ENCODE measurements around the gene CLIP4. TPM values are rescaled to one million over a fixed set of nuclear protein-coding genes. Genes with fewer than 3 reads are reported as not detected.

Gene CLIP4
- total and polyA plus RNA-seq, 2 of the 13 experiments (the other 11 are each of a cell fraction or from before 2014, with no cell fraction given), result 0.46 to 0.49 TPM

DNA sequence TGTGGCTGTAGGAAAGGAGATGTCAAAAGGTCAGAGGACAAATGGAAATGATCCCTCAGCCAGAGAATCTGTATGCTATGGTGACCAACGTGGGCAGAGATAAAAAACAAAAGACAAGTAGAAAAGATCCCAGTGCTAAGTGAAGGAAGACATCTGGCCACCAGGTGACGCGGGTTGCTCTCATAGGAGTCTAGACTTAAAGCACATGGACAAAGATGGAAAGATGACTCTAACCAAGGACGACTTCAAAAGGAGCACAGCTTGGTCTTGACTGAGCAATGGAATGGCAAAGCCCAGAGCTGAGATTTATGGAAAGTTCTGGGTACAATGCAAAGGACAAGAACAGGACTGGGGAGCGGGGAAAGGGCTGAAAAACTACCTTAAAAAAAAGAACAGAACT, 96.8 kb downstream of the CLIP4 start:
- POLR2A ChIA-PET, result no interaction called here
- no peak overlapping the region for H3K4me2 ChIP-seq (ENCODE audit: low read depth, low read length)
- no peak overlapping the region for H3K27ac ChIP-seq (ENCODE audit: extremely low read length, insufficient read depth, low read length)
- intact Hi-C loops (cut with micrococcal nuclease; ENCODE audit: unreplicated experiment), result loop anchor here (5.0 kb wide), 1 partner anchor 860 kb away; no protein-coding TSS in a partner anchor
- BruUV-seq (replicated peaks), result no TSS peak
- DNase-seq (ENCODE audit: low spot score) (peak; percentile 39), FAIRE-seq (peak; percentile 69), ATAC-seq (peak; percentile 71)
- TF ChIP-seq ZNF263 (CRISPR knock-in tag; IDR thresholded peaks at IDR 0.05), result no peak
- no peak for TF ChIP-seq ZNF720 (CRISPR knock-in tag; IDR thresholded peaks at IDR 0.05)
- TF ChIP-seq ZNF83 (CRISPR knock-in tag; IDR thresholded peaks at IDR 0.05; ENCODE audit: borderline replicate concordance), result no peak
- no peak for TF ChIP-seq ZNF879 (CRISPR knock-in tag; IDR thresholded peaks at IDR 0.05)
- no peak for TF ChIP-seq ZNF766 (CRISPR knock-in tag; IDR thresholded peaks at IDR 0.05; ENCODE audit: borderline replicate concordance)
- TF ChIP-seq, protein P1, sequence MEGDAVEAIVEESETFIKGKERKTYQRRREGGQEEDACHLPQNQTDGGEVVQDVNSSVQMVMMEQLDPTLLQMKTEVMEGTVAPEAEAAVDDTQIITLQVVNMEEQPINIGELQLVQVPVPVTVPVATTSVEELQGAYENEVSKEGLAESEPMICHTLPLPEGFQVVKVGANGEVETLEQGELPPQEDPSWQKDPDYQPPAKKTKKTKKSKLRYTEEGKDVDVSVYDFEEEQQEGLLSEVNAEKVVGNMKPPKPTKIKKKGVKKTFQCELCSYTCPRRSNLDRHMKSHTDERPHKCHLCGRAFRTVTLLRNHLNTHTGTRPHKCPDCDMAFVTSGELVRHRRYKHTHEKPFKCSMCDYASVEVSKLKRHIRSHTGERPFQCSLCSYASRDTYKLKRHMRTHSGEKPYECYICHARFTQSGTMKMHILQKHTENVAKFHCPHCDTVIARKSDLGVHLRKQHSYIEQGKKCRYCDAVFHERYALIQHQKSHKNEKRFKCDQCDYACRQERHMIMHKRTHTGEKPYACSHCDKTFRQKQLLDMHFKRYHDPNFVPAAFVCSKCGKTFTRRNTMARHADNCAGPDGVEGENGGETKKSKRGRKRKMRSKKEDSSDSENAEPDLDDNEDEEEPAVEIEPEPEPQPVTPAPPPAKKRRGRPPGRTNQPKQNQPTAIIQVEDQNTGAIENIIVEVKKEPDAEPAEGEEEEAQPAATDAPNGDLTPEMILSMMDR (CRISPR knock-in tag; IDR thresholded peaks at IDR 0.05), result peak; percentile 70
- no peak for TF ChIP-seq ZNF430 (CRISPR knock-in tag; IDR thresholded peaks at IDR 0.05)
- peak; percentile 65 for TF ChIP-seq STAG1 (CRISPR knock-in tag; IDR thresholded peaks at IDR 0.05)
- no peak for TF ChIP-seq CBX5 (CRISPR knock-in tag; IDR thresholded peaks at IDR 0.05; ENCODE audit: borderline replicate concordance)
- TF ChIP-seq REL (CRISPR knock-in tag; conservative IDR thresholded peaks at IDR 0.05), result no peak
- peak; percentile 74 for TF ChIP-seq SMC3 (IDR thresholded peaks at IDR 0.05; ENCODE audit: low read length)
- H2AFZ ChIP-seq (ENCODE audit: low read length), result no peak overlapping the region
- no peaks in the 10 kb centered on the region for H3K9me3 ChIP-seq (ENCODE audit: low read length)
- no peaks in the 10 kb centered on the region for H4K20me1 ChIP-seq (ENCODE audit: insufficient read depth, low read length)
- 3% methylated on average over 5 of the region's 5 CpGs for WGBS (ENCODE audit: low lambda C conversion rate)
- H3K79me2 ChIP-seq (ENCODE audit: insufficient read depth, low read length), result no peaks in the 10 kb centered on the region
- H3K27me3 ChIP-seq (ENCODE audit: control insufficient read depth in 1 of 2, insufficient read depth in 2 of 2, low read length in 2 of 2), result peaks cover 0 to 29% of the 10 kb centered on the region in 2 experiments; a peak in 4 of 5 replicates
- in situ Hi-C loops (cut with HindIII; ENCODE audit: extremely low pct_ligation_motif_present, low pct_unique_long_range_greater_than_20kb), result loop anchor here (10.0 kb wide), 2 partner anchors 633 to 863 kb away; no protein-coding TSS in a partner anchor
- no peaks in the 10 kb centered on the region for H3K36me3 ChIP-seq (replicated peaks in 1 of 2; ENCODE audit: control insufficient read depth in 1 of 2, insufficient read depth in 2 of 2, low read length in 2 of 2)
- H3K4me1 ChIP-seq (ENCODE audit: insufficient read depth, low read length), result no peaks in the 10 kb centered on the region
- no peak overlapping the region for H3K4me3 ChIP-seq (replicated peaks in 1 of 3; ENCODE audit: insufficient read depth in 1 of 3, low read depth in 2 of 3, low read length in 3 of 3)
- H3K9ac ChIP-seq (ENCODE audit: insufficient read depth, low read depth, low read length), result no peak overlapping the region
- CTCF ChIA-PET (ENCODE audit: low intra/inter-chr PET ratio, low total read pairs), result interaction anchor here (1.5 to 1.6 kb wide), 3 partner anchors 629 to 904 kb away, joined by 4 to 7 read pairs (median 7); no protein-coding TSS in a partner anchor
